ENCODE results near the gene LIN37. TPM values are rescaled to one million over a fixed set of nuclear protein-coding genes. Genes with fewer than 3 reads are reported as not detected.

LIN37 gene, protein sequence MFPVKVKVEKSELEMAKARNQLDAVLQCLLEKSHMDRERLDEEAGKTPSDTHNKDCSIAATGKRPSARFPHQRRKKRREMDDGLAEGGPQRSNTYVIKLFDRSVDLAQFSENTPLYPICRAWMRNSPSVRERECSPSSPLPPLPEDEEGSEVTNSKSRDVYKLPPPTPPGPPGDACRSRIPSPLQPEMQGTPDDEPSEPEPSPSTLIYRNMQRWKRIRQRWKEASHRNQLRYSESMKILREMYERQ
- total RNA-seq, result 1 to 10 TPM; 5.1 to 7.5 TPM

DNA sequence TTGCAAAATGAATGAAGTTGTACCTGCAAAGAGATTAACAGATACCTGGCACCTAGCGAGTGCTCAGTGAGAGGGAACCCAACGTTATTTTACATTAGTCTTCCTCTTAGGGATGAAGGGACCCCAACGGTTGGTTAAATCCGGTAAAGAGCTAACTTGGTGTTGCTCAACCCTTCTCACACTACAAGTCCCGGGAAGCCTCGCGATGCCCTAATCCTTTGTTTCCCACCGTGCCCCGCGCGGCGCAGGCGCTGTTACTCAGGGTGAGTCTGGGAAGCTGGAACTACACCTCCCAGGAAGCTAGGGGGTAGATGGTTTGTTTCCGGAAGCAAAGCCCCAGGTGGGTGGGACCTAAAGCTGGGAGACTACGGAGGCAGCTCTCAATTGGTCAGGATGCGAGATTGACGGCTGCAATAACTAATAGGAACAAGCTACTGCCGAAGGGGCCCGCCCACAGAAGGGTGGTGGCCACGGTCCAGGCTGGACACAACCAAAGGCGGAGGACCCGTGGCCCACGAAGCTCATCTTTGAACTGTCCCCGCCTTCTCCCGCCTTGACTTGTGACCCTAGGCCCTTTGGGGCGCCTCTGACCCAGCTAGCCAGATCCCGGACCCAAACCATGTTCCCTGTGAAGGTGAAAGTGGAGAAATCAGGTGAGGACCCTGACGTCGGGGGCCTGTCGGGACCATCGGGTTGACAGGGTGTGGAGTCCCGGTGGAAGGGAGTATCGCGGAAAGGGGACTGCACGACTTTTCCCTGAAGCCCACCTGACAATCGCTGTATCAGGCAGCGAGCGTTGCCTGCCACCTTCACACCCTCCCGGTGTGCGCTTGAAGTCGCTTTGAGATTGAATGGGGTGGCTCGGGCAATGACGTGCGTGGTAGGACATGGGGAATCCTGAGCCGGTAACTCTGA is at the start of gene LIN37:
LIN37 (plus strand) TSS at position 471 of the 915 bp plus-strand sequence; CDS start at position 620, 149 bp downstream.
- intact Hi-C loops (cut with DNase I), result loop anchor here (10.0 kb wide), 1 partner anchor 186 kb away; the partner anchor contains the start of gene LRFN3
- H3K4me3 ChIP-seq, result peak within 1 kb of the TSS; percentile 84
- peak; percentile 100 for DNase-seq
- H3K9ac ChIP-seq (ENCODE audit: low read depth in 2 of 2, low read length in 2 of 2), result peak within 1 kb of the TSS; percentile 84 to 93
- TF ChIP-seq, protein P1, sequence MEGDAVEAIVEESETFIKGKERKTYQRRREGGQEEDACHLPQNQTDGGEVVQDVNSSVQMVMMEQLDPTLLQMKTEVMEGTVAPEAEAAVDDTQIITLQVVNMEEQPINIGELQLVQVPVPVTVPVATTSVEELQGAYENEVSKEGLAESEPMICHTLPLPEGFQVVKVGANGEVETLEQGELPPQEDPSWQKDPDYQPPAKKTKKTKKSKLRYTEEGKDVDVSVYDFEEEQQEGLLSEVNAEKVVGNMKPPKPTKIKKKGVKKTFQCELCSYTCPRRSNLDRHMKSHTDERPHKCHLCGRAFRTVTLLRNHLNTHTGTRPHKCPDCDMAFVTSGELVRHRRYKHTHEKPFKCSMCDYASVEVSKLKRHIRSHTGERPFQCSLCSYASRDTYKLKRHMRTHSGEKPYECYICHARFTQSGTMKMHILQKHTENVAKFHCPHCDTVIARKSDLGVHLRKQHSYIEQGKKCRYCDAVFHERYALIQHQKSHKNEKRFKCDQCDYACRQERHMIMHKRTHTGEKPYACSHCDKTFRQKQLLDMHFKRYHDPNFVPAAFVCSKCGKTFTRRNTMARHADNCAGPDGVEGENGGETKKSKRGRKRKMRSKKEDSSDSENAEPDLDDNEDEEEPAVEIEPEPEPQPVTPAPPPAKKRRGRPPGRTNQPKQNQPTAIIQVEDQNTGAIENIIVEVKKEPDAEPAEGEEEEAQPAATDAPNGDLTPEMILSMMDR (IDR thresholded peaks at IDR 0.05), result no peak
- H3K36me3 ChIP-seq, result no peaks in the 10 kb centered on the region
- peak within 1 kb of the TSS; percentile 52 for H3K27ac ChIP-seq
- H3K4me1 ChIP-seq, result no peaks in the 10 kb centered on the region
- H3K27me3 ChIP-seq, result no peaks in the 10 kb centered on the region
- H3K9me3 ChIP-seq, result no peaks in the 10 kb centered on the region

DNA sequence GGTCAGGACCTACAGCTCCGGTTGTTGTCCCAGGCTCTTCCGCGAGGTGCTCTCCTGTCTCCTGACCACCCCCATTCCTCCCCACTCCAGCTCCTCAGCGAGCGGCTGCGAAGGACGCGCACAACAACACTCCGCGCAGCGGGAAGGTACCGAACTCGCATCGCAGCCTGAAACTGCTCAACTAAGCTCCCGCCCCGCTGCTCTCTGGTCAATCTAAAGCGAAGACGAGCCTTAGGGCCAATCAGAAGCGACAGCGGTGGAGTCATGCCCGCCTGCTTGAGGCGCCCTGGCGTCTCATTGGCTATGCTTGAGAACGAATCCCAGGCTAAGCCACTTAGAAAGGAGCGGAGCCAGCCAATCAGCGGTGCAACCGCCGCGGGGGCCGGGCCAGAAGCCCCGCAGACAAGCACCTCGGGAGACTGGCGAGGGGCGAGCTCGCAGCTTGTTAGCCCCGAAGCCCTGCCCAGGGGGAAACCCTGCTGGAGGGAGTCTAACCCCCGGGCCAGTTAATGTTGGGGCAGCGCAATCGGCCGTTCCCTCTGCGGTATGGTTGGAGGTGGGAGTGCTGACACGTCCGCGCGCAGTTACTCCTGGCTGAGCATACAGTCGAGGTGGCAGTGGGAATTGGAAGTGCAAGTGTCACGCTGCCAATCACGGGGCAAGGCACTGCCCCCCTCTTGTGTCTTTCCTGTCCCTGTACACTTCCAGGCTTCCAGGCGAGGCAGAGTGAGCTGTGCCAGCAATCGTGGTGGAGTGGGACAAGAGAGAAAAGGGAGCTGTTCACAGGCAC is 46.0 kb upstream of the LIN37 start:
- DNase-seq, result peak; percentile 96
- Histone ChIP-seq H3K36me3 (no peaks in the 10 kb centered on the region), H3K4me3 (peak overlapping the region; percentile 68), H3K27ac (no peak overlapping the region), H3K9me3 (no peaks in the 10 kb centered on the region), H3K27me3 (no peaks in the 10 kb centered on the region), H3K9ac (ENCODE audit: low read depth in 2 of 2, low read length in 2 of 2) (peak overlapping the region; percentile 70 to 71), H3K4me1 (no peaks in the 10 kb centered on the region)
- TF ChIP-seq, protein P1 (IDR thresholded peaks at IDR 0.05), result no peak
- intact Hi-C loops (cut with DNase I), result no loop called here

DNA sequence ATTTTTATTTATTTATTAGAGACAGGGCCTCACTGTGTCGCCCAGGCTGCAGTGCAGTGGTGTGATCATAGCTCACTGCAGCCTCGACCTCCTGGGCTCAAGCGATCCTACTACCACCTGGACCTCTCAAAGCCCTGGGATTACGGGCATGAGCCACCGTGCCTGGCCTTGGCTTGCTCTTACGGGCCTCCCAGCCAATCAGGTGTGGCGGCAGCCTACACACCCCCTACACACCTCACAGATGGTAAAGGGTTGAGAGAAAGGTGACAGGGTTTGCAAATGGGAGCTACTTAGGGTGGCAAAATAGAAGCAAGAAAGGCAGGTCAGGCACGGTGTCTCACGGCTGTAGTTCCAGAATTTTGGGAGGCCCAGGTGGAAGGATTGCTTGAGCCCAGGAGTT is 45.0 kb upstream of the LIN37 start:
- no peaks in the 10 kb centered on the region for H3K27me3 ChIP-seq
- H3K27ac ChIP-seq, result no peak overlapping the region
- H3K9ac ChIP-seq (ENCODE audit: low read depth in 2 of 2, low read length in 2 of 2), result no peak overlapping the region
- peak overlapping the region; percentile 68 for H3K4me3 ChIP-seq
- DNase-seq, result no peak
- H3K4me1 ChIP-seq, result no peaks in the 10 kb centered on the region
- H3K9me3 ChIP-seq, result no peaks in the 10 kb centered on the region
- intact Hi-C loops (cut with DNase I), result no loop called here
- TF ChIP-seq, protein P1 (IDR thresholded peaks at IDR 0.05), result no peak
- no peaks in the 10 kb centered on the region for H3K36me3 ChIP-seq

DNA sequence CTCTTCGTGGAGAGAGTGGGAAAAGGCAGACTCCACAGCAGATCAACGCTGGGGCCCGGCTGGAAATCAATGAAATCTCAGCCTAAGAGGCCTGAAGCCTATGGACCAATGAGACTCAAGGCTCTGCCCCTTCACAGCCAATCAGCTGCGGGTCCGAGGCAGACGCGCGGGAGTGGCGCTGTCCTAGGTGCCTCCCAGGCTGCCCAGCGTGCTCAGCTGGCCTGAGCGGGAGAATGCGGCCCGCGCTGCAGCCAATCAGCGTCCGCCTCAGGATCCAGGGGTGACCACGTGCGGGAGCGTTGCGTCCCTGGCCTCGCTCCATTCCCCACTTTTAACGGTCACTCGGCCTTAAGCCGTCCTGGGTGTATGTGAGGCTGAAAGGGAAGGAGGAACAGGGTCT is 44.2 kb upstream of the LIN37 start, which contains the start of gene ZBTB32:
ZBTB32 (plus strand) TSS at position 341 of the 400 bp plus-strand sequence. CDS start 10,069 bp downstream, outside the sequence.
- Histone ChIP-seq H3K27me3 (no peaks in the 10 kb centered on the region), H3K9me3 (no peaks in the 10 kb centered on the region), H3K36me3 (no peaks in the 10 kb centered on the region), H3K27ac (no peak within 1 kb of the TSS), H3K4me1 (no peaks in the 10 kb centered on the region), H3K4me3 (no peak within 1 kb of the TSS), H3K9ac (ENCODE audit: low read depth in 2 of 2, low read length in 2 of 2) (no peak within 1 kb of the TSS)
- TF ChIP-seq, protein P1 (IDR thresholded peaks at IDR 0.05), result no peak
- peak; percentile 42 for DNase-seq
- intact Hi-C loops (cut with DNase I), result no loop called here

DNA sequence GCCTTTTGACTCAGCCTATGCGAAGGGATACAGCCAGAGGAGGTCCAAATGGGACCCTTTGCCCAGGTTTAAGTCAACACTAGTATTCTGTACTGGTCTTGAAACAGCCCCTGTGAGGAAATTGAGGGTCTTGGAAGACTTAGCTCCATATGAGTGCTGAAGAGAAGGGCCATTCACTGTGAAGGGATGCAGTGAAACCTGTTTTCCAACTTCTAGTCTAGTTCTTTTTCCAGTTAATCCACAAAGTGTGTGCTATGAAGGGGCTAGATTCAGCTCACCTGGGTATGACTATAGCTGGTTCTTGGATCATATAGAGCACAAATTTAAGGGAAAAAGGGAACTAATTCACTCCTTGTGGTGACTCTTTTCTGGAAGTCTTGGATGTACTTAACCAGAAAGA is 40.0 kb upstream of the LIN37 start:
- Histone ChIP-seq H3K9ac (ENCODE audit: low read depth in 2 of 2, low read length in 2 of 2) (no peak overlapping the region), H3K27me3 (no peaks in the 10 kb centered on the region), H3K27ac (no peak overlapping the region), H3K9me3 (no peaks in the 10 kb centered on the region), H3K36me3 (no peaks in the 10 kb centered on the region), H3K4me1 (no peaks in the 10 kb centered on the region), H3K4me3 (no peak overlapping the region)
- no peak for DNase-seq
- intact Hi-C loops (cut with DNase I), result no loop called here
- TF ChIP-seq, protein P1 (IDR thresholded peaks at IDR 0.05), result no peak
